Measurements from ENCODE around the gene DENND1C. TPM values are rescaled to one million over a fixed set of nuclear protein-coding genes. Genes with fewer than 3 reads are reported as not detected.
A peak's percentile ranks its signal among the peaks of the same experiment; 100 is the strongest.

DENND1C gene
- total RNA-seq, 1 donor = 23.9 TPM

GRCh38 chr19:6494438-6495036 lies 12.9 kb upstream of the DENND1C start:
- H3K9me3 ChIP-seq (ENCODE audit: low read depth, low read length) = no peaks in the 10 kb centered on the region
- peaks cover 12% of the 10 kb centered on the region for H3K4me1 ChIP-seq (ENCODE audit: insufficient read depth, low read length)
- no peak overlapping the region for H3K4me3 ChIP-seq (ENCODE audit: low read length)
- H3K27me3 ChIP-seq (ENCODE audit: insufficient read depth, low read length) = no peaks in the 10 kb centered on the region

- no peaks in the 10 kb centered on the region for H3K4me1 ChIP-seq (ENCODE audit: insufficient read depth, low read length)
- H3K27me3 ChIP-seq (ENCODE audit: insufficient read depth, low read length) = no peaks in the 10 kb centered on the region
- H3K4me3 ChIP-seq (ENCODE audit: low read length) = no peak overlapping the region
- H3K9me3 ChIP-seq (ENCODE audit: low read depth, low read length) = no peaks in the 10 kb centered on the region
Measured at GRCh38 chr19:6491802-6492592, 10.4 kb upstream of the DENND1C start.

GRCh38 chr19:6490134-6490533 lies 8.5 kb upstream of the DENND1C start:
- Histone ChIP-seq H3K9me3 (ENCODE audit: low read depth, low read length) (no peaks in the 10 kb centered on the region), H3K27me3 (ENCODE audit: insufficient read depth, low read length) (no peaks in the 10 kb centered on the region), H3K4me1 (ENCODE audit: insufficient read depth, low read length) (no peaks in the 10 kb centered on the region), H3K4me3 (ENCODE audit: low read length) (no peak overlapping the region)

DNA sequence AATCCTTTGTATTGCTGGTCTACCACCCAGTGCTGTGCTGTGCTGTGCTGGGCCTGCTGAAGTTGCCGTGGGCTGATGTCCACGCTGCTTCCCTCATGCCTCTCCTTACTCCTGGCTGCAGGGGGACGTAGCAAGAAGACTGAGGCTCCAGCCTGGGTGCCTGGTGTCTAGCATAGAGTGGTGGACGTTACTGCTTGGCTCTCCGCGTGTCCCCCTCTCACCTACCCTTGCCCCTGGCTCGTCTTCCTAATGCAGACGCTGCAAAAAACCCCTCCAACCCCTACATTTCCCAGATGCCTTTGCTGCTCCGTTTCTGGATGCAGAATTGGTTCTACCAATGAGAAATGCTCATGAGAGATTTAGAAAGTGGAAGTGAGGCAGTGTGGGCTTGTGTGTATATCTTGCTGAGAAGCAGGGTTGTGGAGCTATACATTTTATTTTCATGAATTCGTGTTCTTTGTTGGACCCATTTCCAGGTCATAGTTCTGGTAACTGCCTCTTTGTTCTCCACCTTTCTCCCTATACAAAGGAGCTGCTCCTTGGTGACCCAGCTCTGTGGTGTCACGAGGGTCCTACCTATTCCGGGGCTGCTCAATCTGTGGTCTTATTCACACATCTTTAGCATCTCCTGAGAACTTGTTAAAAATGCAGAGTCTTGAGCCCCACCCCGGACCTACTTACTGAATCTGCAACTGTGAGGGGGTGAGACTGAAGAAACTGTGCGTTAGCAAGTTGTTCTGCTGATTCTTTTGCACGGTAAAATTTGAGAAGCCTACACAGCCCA lies 7.9 kb upstream of the DENND1C start:
- Histone ChIP-seq H3K4me3 (ENCODE audit: low read length) (no peak overlapping the region), H3K9me3 (ENCODE audit: low read depth, low read length) (no peaks in the 10 kb centered on the region), H3K27me3 (ENCODE audit: insufficient read depth, low read length) (no peaks in the 10 kb centered on the region), H3K4me1 (ENCODE audit: insufficient read depth, low read length) (no peaks in the 10 kb centered on the region)

DNA sequence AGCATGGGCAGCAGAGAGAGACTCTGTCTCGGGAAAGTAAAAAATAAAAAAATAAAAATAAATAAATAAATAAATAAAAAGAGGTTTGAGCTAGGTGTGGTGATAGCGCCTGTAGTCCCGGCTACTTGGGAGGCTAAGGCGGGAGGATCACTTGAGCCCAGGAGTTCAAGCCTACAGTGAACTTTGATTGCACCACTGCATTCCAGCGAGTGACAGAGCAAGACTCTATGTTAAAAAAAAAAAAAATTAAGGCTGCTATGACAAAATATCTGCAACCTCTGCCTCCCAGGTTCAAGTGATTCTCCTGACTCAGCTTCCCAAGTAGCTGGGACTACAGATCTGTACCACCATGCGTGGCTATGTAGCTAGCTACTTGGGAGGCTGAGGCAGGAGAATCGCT lies 3.2 kb upstream of the DENND1C start:
- no peaks in the 10 kb centered on the region for H3K27me3 ChIP-seq (ENCODE audit: insufficient read depth, low read length)
- H3K4me3 ChIP-seq (ENCODE audit: low read length) = no peak overlapping the region
- H3K4me1 ChIP-seq (ENCODE audit: insufficient read depth, low read length) = peaks cover 21% of the 10 kb centered on the region
- H3K9me3 ChIP-seq (ENCODE audit: low read depth, low read length) = no peaks in the 10 kb centered on the region

DNA sequence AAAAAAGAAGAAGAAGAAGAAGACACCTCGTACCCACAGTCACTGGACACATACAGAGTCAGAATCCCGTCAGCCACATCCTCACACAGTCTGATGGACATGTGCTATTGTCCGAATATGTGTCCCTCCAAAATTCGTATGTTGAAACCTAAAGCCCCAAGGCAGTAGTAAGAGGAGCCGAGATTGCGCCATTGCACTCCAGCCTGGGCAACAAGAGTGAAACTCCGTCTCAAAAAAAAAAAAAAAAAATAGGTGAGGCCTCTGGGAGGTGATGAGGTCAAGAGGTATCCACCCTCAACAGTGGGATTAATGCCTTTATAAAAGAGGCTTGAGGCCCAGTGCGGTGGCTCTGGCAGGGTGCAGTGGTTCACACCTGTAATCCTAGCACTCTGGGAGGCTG lies 2.6 kb upstream of the DENND1C start:
- Histone ChIP-seq H3K4me1 (ENCODE audit: insufficient read depth, low read length) (peaks cover 26% of the 10 kb centered on the region), H3K4me3 (ENCODE audit: low read length) (no peak overlapping the region), H3K9me3 (ENCODE audit: low read depth, low read length) (no peaks in the 10 kb centered on the region), H3K27me3 (ENCODE audit: insufficient read depth, low read length) (no peaks in the 10 kb centered on the region)

GRCh38 chr19:6483235-6483634 lies 1.6 kb upstream of the DENND1C start:
- no peaks in the 10 kb centered on the region for H3K9me3 ChIP-seq (ENCODE audit: low read depth, low read length)
- H3K27me3 ChIP-seq (ENCODE audit: insufficient read depth, low read length) = no peaks in the 10 kb centered on the region
- peaks cover 31% of the 10 kb centered on the region for H3K4me1 ChIP-seq (ENCODE audit: insufficient read depth, low read length)
- H3K4me3 ChIP-seq (ENCODE audit: low read length) = no peak overlapping the region

DNA sequence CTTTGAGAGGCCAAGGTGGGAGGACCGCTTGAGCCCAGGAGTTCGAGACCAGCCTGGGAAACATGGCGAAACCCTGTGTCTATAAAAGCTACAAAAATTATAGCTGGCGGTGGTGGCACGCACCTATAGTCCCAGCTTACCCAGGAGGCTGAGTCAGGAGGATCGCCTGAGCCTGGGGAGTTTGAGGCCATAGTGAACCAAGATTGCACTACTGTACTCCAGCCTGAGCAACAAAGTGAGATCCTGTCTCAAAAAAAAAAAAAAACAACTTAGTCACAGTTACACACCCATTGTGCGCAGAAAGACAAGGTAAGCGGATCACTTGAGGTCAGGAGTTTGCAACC lies 728 bp upstream of the DENND1C start:
- H3K4me1 ChIP-seq (ENCODE audit: insufficient read depth, low read length) = peaks cover 31% of the 10 kb centered on the region
- H3K4me3 ChIP-seq (ENCODE audit: low read length) = no peak overlapping the region
- H3K9me3 ChIP-seq (ENCODE audit: low read depth, low read length) = no peaks in the 10 kb centered on the region
- H3K27me3 ChIP-seq (ENCODE audit: insufficient read depth, low read length) = no peaks in the 10 kb centered on the region

- no peaks in the 10 kb centered on the region for H3K9me3 ChIP-seq (ENCODE audit: low read depth, low read length)
- H3K4me3 ChIP-seq (ENCODE audit: low read length) = peak overlapping the region; percentile 72
- H3K27me3 ChIP-seq (ENCODE audit: insufficient read depth, low read length) = no peaks in the 10 kb centered on the region
- peaks cover 31% of the 10 kb centered on the region for H3K4me1 ChIP-seq (ENCODE audit: insufficient read depth, low read length)
Measured at GRCh38 chr19:6480848-6481415, 655 bp downstream of the DENND1C start.

- H3K4me1 ChIP-seq (ENCODE audit: insufficient read depth, low read length) = peaks cover 31% of the 10 kb centered on the region
- no peak overlapping the region for H3K4me3 ChIP-seq (ENCODE audit: low read length)
Measured at GRCh38 chr19:6479836-6480398, 1.7 kb downstream of the DENND1C start.

DNA sequence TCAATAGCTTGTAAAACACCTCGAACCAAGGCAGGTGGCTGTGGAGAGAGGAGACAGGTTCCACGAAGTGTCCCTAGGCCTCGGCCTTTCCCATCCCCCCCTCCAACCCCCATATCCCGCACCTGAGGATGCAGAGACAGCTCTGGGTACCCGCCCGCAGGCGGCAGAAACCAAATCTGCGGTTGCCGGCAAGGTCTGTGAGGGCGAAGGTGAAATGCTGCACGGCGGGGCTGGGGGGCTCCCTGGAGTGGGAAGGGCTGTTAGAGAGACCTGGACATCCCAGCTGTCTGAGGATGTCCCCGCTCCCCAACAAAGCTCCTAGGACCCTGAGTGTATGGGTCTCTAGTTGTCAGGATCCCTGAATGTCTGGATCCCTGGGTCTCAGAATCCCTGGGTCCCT lies 2.8 kb downstream of the DENND1C start:
- no peak overlapping the region for H3K4me3 ChIP-seq (ENCODE audit: low read length)
- H3K27me3 ChIP-seq (ENCODE audit: insufficient read depth, low read length) = no peaks in the 10 kb centered on the region
- H3K4me1 ChIP-seq (ENCODE audit: insufficient read depth, low read length) = peaks cover 31% of the 10 kb centered on the region
- H3K9me3 ChIP-seq (ENCODE audit: low read depth, low read length) = no peaks in the 10 kb centered on the region

More at GRCh38 chr19:6479836-6480398, 1.7 kb downstream of the DENND1C start:
- H3K27me3 ChIP-seq (ENCODE audit: insufficient read depth, low read length) = no peaks in the 10 kb centered on the region
- no peaks in the 10 kb centered on the region for H3K9me3 ChIP-seq (ENCODE audit: low read depth, low read length)

GRCh38 chr19:6476896-6477431 lies 4.6 kb downstream of the DENND1C start:
- no peak overlapping the region for H3K4me3 ChIP-seq (ENCODE audit: low read length)
- H3K9me3 ChIP-seq (ENCODE audit: low read depth, low read length) = no peaks in the 10 kb centered on the region
- H3K4me1 ChIP-seq (ENCODE audit: insufficient read depth, low read length) = peaks cover 25% of the 10 kb centered on the region

GRCh38 chr19:6476155-6476895 lies 5.3 kb downstream of the DENND1C start:
- Histone ChIP-seq H3K4me1 (ENCODE audit: insufficient read depth, low read length) (peaks cover 22% of the 10 kb centered on the region), H3K4me3 (ENCODE audit: low read length) (no peak overlapping the region), H3K9me3 (ENCODE audit: low read depth, low read length) (no peaks in the 10 kb centered on the region), H3K27me3 (ENCODE audit: insufficient read depth, low read length) (no peaks in the 10 kb centered on the region)

More at GRCh38 chr19:6476896-6477431, 4.6 kb downstream of the DENND1C start:
- no peaks in the 10 kb centered on the region for H3K27me3 ChIP-seq (ENCODE audit: insufficient read depth, low read length)

Measured in mononuclear cell (primary cell).